ENCODE results near the gene CNRIP1. TPM values are rescaled to one million over a fixed set of nuclear protein-coding genes. Genes with fewer than 3 reads are reported as not detected.

CNRIP1 gene
- total RNA-seq, 1 donor from 2014 or later, result 9.3 TPM

Other genes with a start within 250 kb of the CNRIP1 start
- 6.7 TPM for gene PNO1, start 162.1 kb downstream of the CNRIP1 start, total RNA-seq
- 38.6 TPM for gene PPP3R1, start 67.4 kb downstream of the CNRIP1 start, total RNA-seq
- 4.7 TPM for gene PLEK, start 45.3 kb upstream of the CNRIP1 start, total RNA-seq
- 1.1 TPM for gene FBXO48, start 147.3 kb upstream of the CNRIP1 start, total RNA-seq
- 4.0 TPM for gene APLF, start 147.6 kb upstream of the CNRIP1 start, total RNA-seq